ENCODE results near the gene NT5DC3. TPM values are rescaled to one million over a fixed set of nuclear protein-coding genes. Genes with fewer than 3 reads are reported as not detected.

The NT5DC3 gene
- total and polyA plus RNA-seq, 2 donors (not counting 3 experiments of a cell fraction or from before 2014, with no cell fraction given): 1.5 to 6.7 TPM

DNA sequence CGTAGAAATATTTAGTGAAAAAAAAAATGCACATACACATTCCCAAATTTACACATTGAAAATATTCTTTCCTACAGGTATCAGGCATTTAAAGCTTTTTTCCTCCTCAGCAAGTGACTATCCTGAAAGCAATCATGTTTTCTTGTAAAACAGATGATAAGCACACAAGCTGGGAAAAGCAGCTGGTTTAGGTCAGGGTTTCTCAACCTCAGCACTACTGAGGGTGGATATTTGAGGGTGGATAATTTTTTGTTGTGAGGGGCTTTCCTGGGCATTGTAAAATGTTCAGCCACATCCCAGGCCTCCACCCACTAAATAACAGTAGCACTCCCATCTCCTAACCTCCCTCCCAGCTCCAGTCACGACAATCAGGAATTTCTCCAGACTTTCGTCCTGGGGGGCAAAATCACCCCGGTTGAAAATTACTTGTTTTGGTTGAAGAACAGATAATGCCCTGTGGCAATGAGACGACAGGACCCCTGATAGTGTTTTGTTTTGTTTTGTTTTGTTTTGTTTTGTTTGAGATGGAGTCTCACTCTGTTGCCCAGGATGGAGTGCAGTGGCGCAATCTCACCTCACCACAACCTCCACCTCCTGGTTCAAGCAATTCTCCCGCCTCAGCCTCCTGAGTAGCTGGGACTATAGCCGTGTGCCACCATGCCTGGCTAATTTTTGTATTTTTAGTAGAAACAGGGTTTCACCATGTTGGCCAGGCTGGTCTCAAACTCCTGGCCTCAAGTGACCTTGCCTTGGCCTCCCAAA, 15.0 kb upstream of the NT5DC3 start:
- ChIA-PET POLR2A (no interaction called here), CTCF (interaction anchor here (1.7 kb wide), 1 partner anchor 85 kb away, joined by 4 read pairs; no protein-coding TSS in a partner anchor)
- no peak overlapping the region for H3K4me3 ChIP-seq (replicated peaks in 1 of 3; ENCODE audit: insufficient read depth in 1 of 3, low read depth in 1 of 3, low read length in 3 of 3)
- FAIRE-seq (no peak), DNase-seq (ENCODE audit: low read depth, low spot score) (no peak)
- no peaks in the 10 kb centered on the region for H3K9me3 ChIP-seq (replicated peaks; ENCODE audit: control insufficient read depth, insufficient read depth, low read length)
- no peaks in the 10 kb centered on the region for H3K36me3 ChIP-seq (ENCODE audit: control insufficient read depth in 2 of 2, extremely low read depth in 1 of 2, insufficient read depth in 2 of 2, low read length in 2 of 2)
- intact Hi-C loops (cut with micrococcal nuclease): loop anchor here (5.0 kb wide), 1 partner anchor 74 kb away; no protein-coding TSS in a partner anchor
- H3K9ac ChIP-seq (replicated peaks; ENCODE audit: extremely low read depth, insufficient read depth, low read length): no peak overlapping the region
- H3K27ac ChIP-seq (ENCODE audit: insufficient read depth, low read depth, low read length): no peak overlapping the region
- no peak overlapping the region for H2AFZ ChIP-seq (ENCODE audit: low read depth, low read length)
- no peaks in the 10 kb centered on the region for H4K20me1 ChIP-seq (replicated peaks; ENCODE audit: control insufficient read depth, extremely low read depth, insufficient read depth, low read length)
- H3K27me3 ChIP-seq (ENCODE audit: control insufficient read depth in 2 of 2, insufficient read depth in 2 of 2, low read length in 2 of 2): peaks cover 7 to 8% of the 10 kb centered on the region in 2 experiments
- no peak overlapping the region for H3K4me2 ChIP-seq (ENCODE audit: insufficient read depth, low read length)
- dilution Hi-C loops (cut with MboI; ENCODE audit: extremely low pct_ligation_motif_present, low sequenced_read_pairs): no loop called here
- TF ChIP-seq POLR2A (IDR thresholded peaks at IDR 0.05; ENCODE audit: low read depth, low read length): no peak
- no peak for TF ChIP-seq MYC (IDR thresholded peaks at IDR 0.05; ENCODE audit: low read depth, low read length)
- TF ChIP-seq, protein P1, sequence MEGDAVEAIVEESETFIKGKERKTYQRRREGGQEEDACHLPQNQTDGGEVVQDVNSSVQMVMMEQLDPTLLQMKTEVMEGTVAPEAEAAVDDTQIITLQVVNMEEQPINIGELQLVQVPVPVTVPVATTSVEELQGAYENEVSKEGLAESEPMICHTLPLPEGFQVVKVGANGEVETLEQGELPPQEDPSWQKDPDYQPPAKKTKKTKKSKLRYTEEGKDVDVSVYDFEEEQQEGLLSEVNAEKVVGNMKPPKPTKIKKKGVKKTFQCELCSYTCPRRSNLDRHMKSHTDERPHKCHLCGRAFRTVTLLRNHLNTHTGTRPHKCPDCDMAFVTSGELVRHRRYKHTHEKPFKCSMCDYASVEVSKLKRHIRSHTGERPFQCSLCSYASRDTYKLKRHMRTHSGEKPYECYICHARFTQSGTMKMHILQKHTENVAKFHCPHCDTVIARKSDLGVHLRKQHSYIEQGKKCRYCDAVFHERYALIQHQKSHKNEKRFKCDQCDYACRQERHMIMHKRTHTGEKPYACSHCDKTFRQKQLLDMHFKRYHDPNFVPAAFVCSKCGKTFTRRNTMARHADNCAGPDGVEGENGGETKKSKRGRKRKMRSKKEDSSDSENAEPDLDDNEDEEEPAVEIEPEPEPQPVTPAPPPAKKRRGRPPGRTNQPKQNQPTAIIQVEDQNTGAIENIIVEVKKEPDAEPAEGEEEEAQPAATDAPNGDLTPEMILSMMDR (IDR thresholded peaks at IDR 0.05; ENCODE audit: extremely low read depth in 1 of 2, insufficient read depth in 1 of 2, low read depth in 1 of 2, low read length in 2 of 2): no peak
- TF ChIP-seq, protein P2, sequence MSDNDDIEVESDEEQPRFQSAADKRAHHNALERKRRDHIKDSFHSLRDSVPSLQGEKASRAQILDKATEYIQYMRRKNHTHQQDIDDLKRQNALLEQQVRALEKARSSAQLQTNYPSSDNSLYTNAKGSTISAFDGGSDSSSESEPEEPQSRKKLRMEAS (IDR thresholded peaks at IDR 0.05; ENCODE audit: insufficient read depth, insufficient read length): no peak
- H3K79me2 ChIP-seq (ENCODE audit: control insufficient read depth, insufficient read depth, low read length): no peaks in the 10 kb centered on the region
- BruUV-seq (replicated peaks): no TSS peak
- H3K9me1 ChIP-seq (replicated peaks; ENCODE audit: control insufficient read depth, extremely low read depth, insufficient read depth, low read length): no peaks in the 10 kb centered on the region
- peaks cover 5% of the 10 kb centered on the region for H3K4me1 ChIP-seq (ENCODE audit: control insufficient read depth, extremely low read depth, insufficient read depth, low read length)

All from endothelial cell of umbilical vein (primary cell).